H9 (cell line): ENCODE data around the gene LARP1. TPM values are rescaled to one million over a fixed set of nuclear protein-coding genes. Genes with fewer than 3 reads are reported as not detected.

Source experiments
- DNase-seq: peaks from one replicate; pipeline ENCODE4 v3.0.0-alpha.2; 2017
- H2AFZ ChIP-seq: one replicate; pipeline ENCODE4 v1.6.1; 2013; ENCODE audit warnings: mild to moderate bottlenecking, low read length, control low read depth, moderate library complexity
- H2AK5ac ChIP-seq: 2 replicates; pipeline ENCODE4 v1.6.1; 2013; ENCODE audit warnings: low read length, control low read depth, mixed read lengths; ENCODE audit not compliant: insufficient read length
- H2BK120ac ChIP-seq: one replicate; pipeline ENCODE4 v1.6.1; 2013; ENCODE audit warnings: low read depth, mild to moderate bottlenecking, low read length, control low read depth, inconsistent platforms; ENCODE audit not compliant: poor library complexity, severe bottlenecking
- H2BK12ac ChIP-seq: 2 replicates; pipeline ENCODE4 v1.6.1; 2013; ENCODE audit warnings: low read length, control low read depth, mixed read lengths, low read depth; ENCODE audit not compliant: insufficient read length
- H2BK15ac ChIP-seq: 2 replicates; pipeline ENCODE4 v1.6.1; 2013; ENCODE audit warnings: low read depth, low read length, control low read depth
- H2BK20ac ChIP-seq: one replicate; pipeline ENCODE4 v1.6.1; 2013; ENCODE audit warnings: low read depth, mild to moderate bottlenecking, low read length, control low read depth, inconsistent platforms; ENCODE audit not compliant: poor library complexity, severe bottlenecking
- H2BK5ac ChIP-seq: 2 replicates; pipeline ENCODE4 v1.6.1; 2013; ENCODE audit warnings: low read length, control low read depth, mixed read lengths; ENCODE audit not compliant: insufficient read length
- H3K14ac ChIP-seq: 2 replicates; pipeline ENCODE4 v1.6.1; 2013; ENCODE audit warnings: low read length, control low read depth; ENCODE audit not compliant: insufficient read depth
- H3K18ac ChIP-seq: 2 replicates; pipeline ENCODE4 v1.6.1; 2013; ENCODE audit warnings: low read depth, mild to moderate bottlenecking, mixed read lengths, low read length, control low read depth; ENCODE audit not compliant: insufficient read length
- H3K23ac ChIP-seq: 2 replicates; pipeline ENCODE4 v1.6.1; 2013; ENCODE audit warnings: low read length, control low read depth, mixed read lengths, low read depth; ENCODE audit not compliant: insufficient read length
- H3K23me2 ChIP-seq: 2 replicates; pipeline ENCODE4 v1.6.1; 2013; ENCODE audit warnings: low read depth, mild to moderate bottlenecking, mixed read lengths, low read length, control low read depth; ENCODE audit not compliant: insufficient read length, poor library complexity, severe bottlenecking
- H3K27ac ChIP-seq: 2 replicates; pipeline ENCODE4 v1.5.1; 2013; ENCODE audit warnings: low read length, control low read depth, mixed read lengths, low read depth; ENCODE audit not compliant: insufficient read length
- H3K27me3 ChIP-seq: 2 replicates; pipeline ENCODE4 v1.6.1; 2013; ENCODE audit warnings: low read length, control low read depth, inconsistent platforms; ENCODE audit not compliant: insufficient read depth
- H3K4ac ChIP-seq: 2 replicates; pipeline ENCODE4 v1.6.1; 2013; ENCODE audit warnings: low read depth, mild to moderate bottlenecking, control low read depth, inconsistent platforms, low read length, moderate library complexity
- H3K4me1 ChIP-seq: 2 replicates; pipeline ENCODE4 v1.6.1; 2013; ENCODE audit warnings: low read length, control low read depth, inconsistent platforms; ENCODE audit not compliant: insufficient read depth
- H3K4me2 ChIP-seq: 2 replicates; pipeline ENCODE4 v1.6.1; 2013; ENCODE audit warnings: low read length, control low read depth, mixed read lengths; ENCODE audit not compliant: insufficient read length, insufficient read depth
- H3K56ac ChIP-seq: 2 replicates; pipeline ENCODE4 v1.6.1; 2013; ENCODE audit warnings: low read depth, mild to moderate bottlenecking, mixed read lengths, low read length, control low read depth; ENCODE audit not compliant: insufficient read length
- H3K79me1 ChIP-seq: 2 replicates; pipeline ENCODE4 v1.6.1; 2013; ENCODE audit warnings: low read depth, mild to moderate bottlenecking, moderate library complexity, low read length, control low read depth, inconsistent platforms; ENCODE audit not compliant: insufficient read depth, poor library complexity, severe bottlenecking
- H3K79me2 ChIP-seq: 2 replicates; pipeline ENCODE4 v1.6.1; 2013; ENCODE audit warnings: low read length, control low read depth, inconsistent platforms; ENCODE audit not compliant: insufficient read depth
- H3K9ac ChIP-seq: 2 replicates; pipeline ENCODE4 v1.6.1; 2013; ENCODE audit warnings: low read length, control low read depth, mixed read lengths; ENCODE audit not compliant: insufficient read length; ENCODE audit errors: extremely low read depth
- H3K9me3 ChIP-seq: one replicate; pipeline ENCODE4 v1.6.1; 2013; ENCODE audit warnings: low read depth, low read length, inconsistent platforms; ENCODE audit not compliant: control insufficient read depth
- H3T11ph ChIP-seq: one replicate; pipeline ENCODE4 v1.6.1; 2013; ENCODE audit warnings: mild to moderate bottlenecking, low read length, control low read depth, inconsistent platforms
- H4K20me1 ChIP-seq: one replicate; pipeline ENCODE4 v1.6.1; 2013; ENCODE audit not compliant: control insufficient read depth, insufficient read length, insufficient read depth
- H4K5ac ChIP-seq: 2 replicates; pipeline ENCODE4 v1.6.1; 2013; ENCODE audit warnings: low read depth, mild to moderate bottlenecking, mixed read lengths, low read length, control low read depth; ENCODE audit not compliant: insufficient read length
- H4K8ac ChIP-seq: replicated peaks from 2 replicates; pipeline ENCODE4 v1.6.1; 2013; ENCODE audit warnings: low read length, control low read depth, mixed read lengths, low read depth; ENCODE audit not compliant: insufficient read length
- H4K91ac ChIP-seq: 2 replicates; pipeline ENCODE4 v1.6.1; 2013; ENCODE audit warnings: low read depth, mild to moderate bottlenecking, moderate library complexity, mixed read lengths, low read length, control low read depth; ENCODE audit not compliant: insufficient read length
- H3K27ac Mint-ChIP-seq, 3 experiments: 2 replicates in 2 of 3; 3 replicates in 1 of 3; pipeline ENCODE4 v1.8.0; 2020 to 2021; ENCODE audit warnings: mixed read lengths in 3 of 3, mild to moderate bottlenecking in 1 of 3, moderate library complexity in 1 of 3
- H3K27me3 Mint-ChIP-seq: 2 replicates; pipeline ENCODE4 v1.8.0; 2021; ENCODE audit warnings: low read depth, mild to moderate bottlenecking, moderate library complexity, mixed read lengths
- H3K36me3 Mint-ChIP-seq, 3 experiments: 2 replicates in 2 of 3; 3 replicates in 1 of 3; pipeline ENCODE4 v1.8.0; 2020 to 2021; ENCODE audit warnings: low read depth in 3 of 3, mixed read lengths in 3 of 3; ENCODE audit not compliant: insufficient read depth in 1 of 3
- H3K4me1 Mint-ChIP-seq, 2 experiments: 2 replicates each; pipeline ENCODE4 v1.8.0; 2020; ENCODE audit warnings: mixed read lengths in 2 of 2
- H3K4me3 Mint-ChIP-seq, 2 experiments: 2 replicates in 1 of 2; 3 replicates in 1 of 2; pipeline ENCODE4 v1.8.0; 2020 to 2021; ENCODE audit warnings: mild to moderate bottlenecking in 2 of 2, mixed read lengths in 2 of 2, moderate library complexity in 1 of 2
- H3K9me3 Mint-ChIP-seq, 2 experiments: 2 replicates in 1 of 2; 3 replicates in 1 of 2; pipeline ENCODE4 v1.8.0; 2020; ENCODE audit warnings: mild to moderate bottlenecking in 2 of 2, mixed read lengths in 2 of 2, moderate library complexity in 1 of 2
- CTCF ChIP-seq: fragments of 200-600 bp; sonication (generic); conservative IDR thresholded peaks from 3 replicates; pipeline ENCODE4 v1.8.0; 2021; ENCODE audit warnings: antibody characterized with exemption, mild to moderate bottlenecking
- WGBS: extraction: QIAGEN DNeasy Blood & Tissue Kit; methylation state at CpG from one replicate; pipeline ENCODE4 v1.1.7; 2013; ENCODE audit warnings: missing lambda C conversion rate, low lambda C conversion rate, mixed read lengths; ENCODE audit not compliant: insufficient read length; ENCODE audit errors: extremely low coverage; 5-methylcytosine and 5-hydroxymethylcytosine counted together
- total RNA-seq: library from RNA; stranded (reverse); gene quantifications from 2 replicates; pipeline ENCODE4 v1.2.1, GENCODE V29; 2021

LARP1 gene
- total RNA-seq, 1 experiment from 2014 or later = 405 TPM

GRCh38 chr5:154849264-154849785, 94.1 kb downstream of the LARP1 start:
- Histone ChIP-seq H3K56ac (no peak overlapping the region), H3K4ac (no peak overlapping the region), H4K5ac (no peak overlapping the region), H2AK5ac (no peak overlapping the region), H4K8ac (no peak overlapping the region), H2BK20ac (no peak overlapping the region), H3K23me2 (no peaks in the 10 kb centered on the region), H3T11ph (no peak overlapping the region), H3K27me3 (no peaks in the 10 kb centered on the region), H3K4me1 (no peaks in the 10 kb centered on the region), H3K79me2 (no peaks in the 10 kb centered on the region), H3K23ac (no peak overlapping the region), H3K9ac (no peak overlapping the region), H3K18ac (no peak overlapping the region), H2BK12ac (no peak overlapping the region), H2AFZ (no peak overlapping the region), H3K9me3 (no peaks in the 10 kb centered on the region), H3K27ac (no peak overlapping the region), H4K20me1 (no peaks in the 10 kb centered on the region), H2BK15ac (no peak overlapping the region), H2BK120ac (no peak overlapping the region), H3K4me2 (no peak overlapping the region), H3K14ac (no peak overlapping the region), H4K91ac (no peak overlapping the region), H3K79me1 (no peaks in the 10 kb centered on the region), H2BK5ac (no peak overlapping the region)
- Mint-ChIP-seq H3K27ac (peak overlapping the region in 2 of 3 experiments; percentile 58 to 97; a peak in 2 of 7 replicates), H3K36me3 (no peaks in the 10 kb centered on the region; a peak in 1 of 7 replicates), H3K4me3 (peak overlapping the region in 1 of 2 experiments; percentile 83; a peak in 2 of 5 replicates), H3K9me3 (no peaks in the 10 kb centered on the region), H3K4me1 (peaks cover 21 to 24% of the 10 kb centered on the region in 2 experiments), H3K27me3 (no peaks in the 10 kb centered on the region)
- no CpG with 5 or more reads among the region's 6 CpGs for WGBS
- DNase-seq = no peak
- TF ChIP-seq CTCF = no peak
